IPS DF 6.9 (cell line): ENCODE measurements around the gene MINDY4B.

ENCODE experiments used
- DNase-seq: peaks from one replicate; pipeline ENCODE4 v3.0.0-alpha.2; 2013; ENCODE audit warnings: low read depth, low spot score
- H3K27ac ChIP-seq: one replicate; pipeline ENCODE4 v1.5.1; 2013; ENCODE audit warnings: low read length, control low read depth
- H3K27me3 ChIP-seq: 2 replicates; pipeline ENCODE4 v1.6.1; 2013; ENCODE audit warnings: mild to moderate bottlenecking, low read length; ENCODE audit not compliant: control insufficient read depth, insufficient read depth
- H3K36me3 ChIP-seq: 2 replicates; pipeline ENCODE4 v1.6.1; 2013; ENCODE audit warnings: low read length; ENCODE audit not compliant: control insufficient read depth, insufficient read depth
- H3K4me1 ChIP-seq: 2 replicates; pipeline ENCODE4 v1.6.1; 2013; ENCODE audit warnings: low read length; ENCODE audit not compliant: control insufficient read depth, insufficient read depth
- H3K4me3 ChIP-seq: 2 replicates; pipeline ENCODE4 v1.5.1; 2013; ENCODE audit warnings: mild to moderate bottlenecking, low read length
- H3K9me3 ChIP-seq: 2 replicates; pipeline ENCODE4 v1.6.1; 2013; ENCODE audit warnings: low read length, inconsistent platforms; ENCODE audit not compliant: control insufficient read depth, insufficient read depth
- WGBS: extraction: QIAGEN DNeasy Blood & Tissue Kit; methylation state at CpG from one replicate; pipeline ENCODE4 v1.1.7; 2013; ENCODE audit warnings: mixed read lengths, missing lambda C conversion rate; ENCODE audit not compliant: insufficient read length, insufficient coverage; 5-methylcytosine and 5-hydroxymethylcytosine counted together

MINDY4B gene

DNA sequence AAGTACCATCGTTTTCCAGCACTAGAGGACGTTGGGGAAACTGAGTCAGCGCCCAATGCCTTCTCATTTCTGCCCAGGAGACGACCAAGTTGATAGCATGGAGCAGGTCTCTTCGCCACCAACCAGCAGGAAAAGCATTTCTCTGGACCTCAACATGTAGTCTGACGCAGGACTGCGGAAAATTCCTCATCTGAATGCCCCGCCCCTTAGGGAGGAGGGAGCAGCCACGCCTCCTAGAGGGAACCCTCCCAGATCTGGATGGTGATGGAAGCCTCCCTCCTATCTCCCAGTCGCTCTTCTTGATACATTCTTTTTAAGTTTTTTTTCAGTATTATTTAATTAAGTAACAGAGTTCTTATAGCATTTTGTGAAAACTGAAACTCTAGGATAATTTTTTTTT is 17.4 kb upstream of the MINDY4B start:
- no peak overlapping the region for H3K4me3 ChIP-seq
- peaks cover 8% of the 10 kb centered on the region for H3K4me1 ChIP-seq
- H3K27ac ChIP-seq, result no peak overlapping the region
- WGBS, result no CpG with 5 or more reads among the region's 10 CpGs
- H3K27me3 ChIP-seq, result no peaks in the 10 kb centered on the region
- H3K36me3 ChIP-seq, result no peaks in the 10 kb centered on the region
- no peaks in the 10 kb centered on the region for H3K9me3 ChIP-seq
- peak; percentile 29 for DNase-seq

DNA sequence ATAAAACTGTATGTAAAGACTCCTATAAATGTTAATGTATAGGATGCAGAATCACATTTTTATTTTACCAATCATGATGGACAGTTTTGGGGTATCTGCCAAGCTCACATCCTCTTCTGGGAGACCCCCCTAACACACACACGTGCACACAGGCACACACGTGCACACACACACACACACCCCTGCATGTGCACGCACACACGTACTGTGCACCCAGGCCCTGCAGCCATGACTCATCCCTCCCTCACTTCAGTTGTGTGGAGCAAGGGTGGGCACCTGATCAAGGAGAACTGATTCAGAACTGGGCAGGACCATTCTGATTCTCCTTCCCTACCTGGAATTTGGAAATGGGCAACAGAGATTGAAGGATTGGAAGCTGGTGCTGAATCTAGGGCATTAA is 16.0 kb upstream of the MINDY4B start:
- Histone ChIP-seq H3K27ac (no peak overlapping the region), H3K9me3 (no peaks in the 10 kb centered on the region), H3K36me3 (no peaks in the 10 kb centered on the region), H3K4me1 (peaks cover 8% of the 10 kb centered on the region), H3K4me3 (no peak overlapping the region), H3K27me3 (no peaks in the 10 kb centered on the region)
- no peak for DNase-seq
- no CpG with 5 or more reads among the region's 4 CpGs for WGBS

DNA sequence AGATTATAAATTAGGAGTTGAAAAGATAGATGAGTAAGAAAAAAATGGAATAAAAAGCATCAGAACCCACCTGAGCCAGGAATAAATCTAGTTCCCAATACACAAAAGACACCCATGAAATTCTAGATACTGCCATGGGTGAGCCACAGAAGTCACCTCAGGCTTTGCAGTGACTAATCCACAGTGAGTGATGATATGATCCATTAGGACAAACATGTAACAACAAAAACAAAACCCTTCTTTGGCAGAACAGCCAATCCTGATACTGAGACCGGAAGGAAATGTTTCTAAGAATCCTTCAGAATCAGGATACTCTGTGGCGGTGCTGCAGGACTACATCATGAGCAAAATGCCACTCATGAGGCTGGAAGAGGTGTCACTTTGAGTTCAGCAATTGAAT is 15.0 kb upstream of the MINDY4B start:
- no CpG with 5 or more reads among the region's 2 CpGs for WGBS
- DNase-seq, result no peak
- Histone ChIP-seq H3K27me3 (no peaks in the 10 kb centered on the region), H3K36me3 (no peaks in the 10 kb centered on the region), H3K9me3 (no peaks in the 10 kb centered on the region), H3K27ac (no peak overlapping the region), H3K4me3 (no peak overlapping the region), H3K4me1 (peaks cover 2% of the 10 kb centered on the region)

DNA sequence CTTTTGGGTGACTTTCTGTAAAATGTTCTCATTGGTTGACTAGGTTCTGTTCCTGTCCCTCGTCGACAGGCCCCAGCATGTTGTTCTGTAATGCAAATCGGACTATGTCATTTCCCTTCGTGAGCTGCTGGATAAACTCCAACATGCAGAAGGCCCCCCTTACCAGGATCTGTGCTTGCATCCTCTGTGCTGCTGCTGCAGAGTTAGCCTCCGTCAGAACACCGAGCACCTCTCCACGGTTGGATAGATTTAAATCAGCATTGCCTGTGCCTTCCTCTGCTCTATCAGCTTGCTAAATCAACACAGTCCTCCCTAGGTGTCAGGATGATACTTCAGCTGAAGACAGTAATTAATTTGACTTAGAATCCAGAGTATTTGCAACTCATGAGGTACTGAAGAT is 12.7 kb upstream of the MINDY4B start:
- Histone ChIP-seq H3K27me3 (no peaks in the 10 kb centered on the region), H3K27ac (no peak overlapping the region), H3K9me3 (no peaks in the 10 kb centered on the region), H3K4me1 (peaks cover 2% of the 10 kb centered on the region; the same call in 1 of the 2 replicates), H3K36me3 (no peaks in the 10 kb centered on the region), H3K4me3 (no peak overlapping the region)
- WGBS, result no CpG with 5 or more reads among the region's 7 CpGs
- DNase-seq, result no peak

DNA sequence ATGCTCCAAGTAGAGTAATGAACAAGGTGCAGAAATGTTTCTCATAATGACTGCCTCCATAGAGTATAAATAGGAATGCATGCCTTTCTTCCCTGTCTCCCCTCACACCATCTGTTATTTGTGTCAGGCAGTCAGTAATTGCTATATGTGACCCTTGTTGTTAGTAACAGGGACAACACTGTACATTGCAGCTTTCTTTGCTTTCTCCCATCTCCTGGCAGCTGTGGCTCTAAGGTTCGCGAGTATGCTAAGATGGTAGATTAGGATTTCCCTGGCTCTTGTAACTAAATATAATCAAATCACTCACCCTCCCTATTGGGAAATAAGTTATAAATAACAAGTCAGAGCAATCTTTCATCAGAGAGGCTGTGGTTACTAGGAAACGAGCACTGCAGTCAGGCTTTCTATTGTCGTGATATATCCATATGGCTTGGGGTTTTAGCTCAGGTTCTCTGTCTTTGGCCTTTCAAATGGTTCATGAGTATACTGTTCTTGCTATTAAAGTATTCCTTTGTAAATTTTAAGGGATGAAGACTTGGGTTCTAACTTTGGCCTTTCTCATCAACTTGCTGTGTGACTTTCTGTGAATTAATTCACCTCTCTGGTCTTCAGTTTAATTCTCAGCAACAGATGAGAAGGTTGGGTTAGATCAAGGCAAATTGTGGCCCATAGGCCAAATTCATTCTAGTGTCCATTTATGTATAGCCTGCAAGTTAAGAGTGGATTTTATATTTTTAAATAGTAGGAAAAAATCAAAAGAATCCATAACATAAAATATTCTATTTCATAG is 8.1 kb upstream of the MINDY4B start:
- H3K4me3 ChIP-seq, result no peak overlapping the region
- H3K4me1 ChIP-seq, result peaks cover 1% of the 10 kb centered on the region; the same call in 1 of the 2 replicates
- no peak for DNase-seq
- no CpG with 5 or more reads among the region's 4 CpGs for WGBS
- H3K9me3 ChIP-seq, result no peaks in the 10 kb centered on the region
- H3K36me3 ChIP-seq, result no peaks in the 10 kb centered on the region
- no peak overlapping the region for H3K27ac ChIP-seq
- H3K27me3 ChIP-seq, result no peaks in the 10 kb centered on the region

DNA sequence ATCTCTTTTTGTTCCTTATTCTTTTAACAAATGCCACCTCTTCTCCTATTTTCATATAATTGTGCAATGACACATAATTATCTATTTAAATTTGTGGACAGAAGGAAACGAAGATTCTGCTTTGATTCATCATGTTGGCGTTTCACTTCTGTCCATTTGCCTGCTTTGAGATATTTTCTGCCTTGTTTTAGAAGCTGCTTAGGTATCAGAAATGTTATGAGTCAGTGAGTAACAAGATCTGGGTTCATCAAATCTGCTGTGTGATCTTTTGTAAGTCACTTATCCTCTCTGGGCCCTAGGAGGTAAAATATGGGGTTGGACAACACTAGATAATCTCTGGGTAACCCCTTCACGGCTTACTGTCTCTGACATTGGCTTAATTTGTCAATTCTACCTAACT is 7.3 kb upstream of the MINDY4B start:
- no peaks in the 10 kb centered on the region for H3K9me3 ChIP-seq
- H3K27ac ChIP-seq, result no peak overlapping the region
- H3K27me3 ChIP-seq, result no peaks in the 10 kb centered on the region
- no peak for DNase-seq
- no CpG with 5 or more reads among the region's 3 CpGs for WGBS
- no peak overlapping the region for H3K4me3 ChIP-seq
- no peaks in the 10 kb centered on the region for H3K4me1 ChIP-seq
- H3K36me3 ChIP-seq, result no peaks in the 10 kb centered on the region

DNA sequence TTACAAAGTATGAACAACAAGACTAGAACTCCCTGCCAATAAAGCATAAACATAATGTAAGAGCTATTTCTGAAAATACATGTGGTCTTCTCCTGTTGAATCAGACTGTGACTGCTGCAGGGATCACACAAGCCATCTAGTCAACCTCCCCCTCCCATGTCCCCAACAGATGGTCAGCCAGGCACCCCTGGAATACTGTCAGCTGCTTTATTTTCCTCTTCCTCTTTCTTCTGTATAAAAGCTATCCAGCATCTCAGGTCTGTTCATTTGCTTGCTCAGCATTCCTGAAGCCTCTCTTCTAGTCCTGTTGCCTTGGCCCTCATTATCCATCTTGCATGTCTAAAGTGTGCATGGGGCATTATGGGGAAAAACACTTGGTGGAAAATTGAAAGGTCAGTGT is 6.5 kb upstream of the MINDY4B start:
- DNase-seq, result no peak
- Histone ChIP-seq H3K27me3 (no peaks in the 10 kb centered on the region), H3K36me3 (no peaks in the 10 kb centered on the region), H3K27ac (no peak overlapping the region), H3K4me1 (no peaks in the 10 kb centered on the region), H3K9me3 (no peaks in the 10 kb centered on the region), H3K4me3 (no peak overlapping the region)

DNA sequence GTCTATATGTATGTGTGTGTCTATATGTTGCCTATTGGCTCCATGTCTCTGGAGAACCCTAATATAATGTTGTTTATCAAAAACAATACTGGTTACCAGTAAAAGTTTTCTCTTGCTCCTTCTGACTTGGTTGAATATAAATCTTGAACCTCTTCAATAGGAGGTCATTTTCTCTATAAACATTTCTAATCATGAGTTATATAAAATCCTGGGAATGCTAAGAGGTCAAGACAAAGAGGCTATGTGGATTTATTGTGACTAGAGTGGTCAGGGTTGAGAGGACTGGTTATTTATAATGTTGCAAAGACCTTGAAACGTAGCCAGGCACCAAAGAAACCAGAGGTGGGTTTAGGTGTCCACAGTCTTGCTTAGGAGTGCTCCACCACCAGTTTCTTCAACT is 1.2 kb upstream of the MINDY4B start:
- H3K9me3 ChIP-seq, result no peaks in the 10 kb centered on the region
- H3K4me3 ChIP-seq, result no peak overlapping the region
- H3K4me1 ChIP-seq, result no peaks in the 10 kb centered on the region
- no peaks in the 10 kb centered on the region for H3K27me3 ChIP-seq
- no peaks in the 10 kb centered on the region for H3K36me3 ChIP-seq
- no peak for DNase-seq
- no CpG with 5 or more reads among the region's 1 CpG for WGBS
- no peak overlapping the region for H3K27ac ChIP-seq

DNA sequence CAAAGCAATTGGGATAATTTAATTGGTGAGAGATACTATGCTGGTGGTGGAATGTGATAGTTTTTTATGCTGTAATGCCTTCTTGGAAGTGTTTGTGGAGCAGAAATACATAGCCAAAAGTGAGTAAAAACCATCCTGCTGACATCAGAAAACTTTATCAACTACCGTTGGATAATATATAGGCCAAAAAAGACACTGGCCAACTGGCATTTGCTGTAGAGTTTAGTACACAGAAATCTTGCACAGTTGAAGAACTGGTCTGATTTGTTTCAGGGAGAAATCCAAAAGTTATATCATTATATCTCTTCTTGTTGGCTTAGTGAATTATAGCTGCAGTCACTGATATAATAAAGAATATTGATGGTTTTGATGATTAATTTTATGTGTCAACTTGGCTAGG is 507 bp upstream of the MINDY4B start:
- H3K27ac ChIP-seq, result no peak overlapping the region
- no peaks in the 10 kb centered on the region for H3K27me3 ChIP-seq
- WGBS, result no CpG with 5 or more reads among the region's 1 CpG

DNA sequence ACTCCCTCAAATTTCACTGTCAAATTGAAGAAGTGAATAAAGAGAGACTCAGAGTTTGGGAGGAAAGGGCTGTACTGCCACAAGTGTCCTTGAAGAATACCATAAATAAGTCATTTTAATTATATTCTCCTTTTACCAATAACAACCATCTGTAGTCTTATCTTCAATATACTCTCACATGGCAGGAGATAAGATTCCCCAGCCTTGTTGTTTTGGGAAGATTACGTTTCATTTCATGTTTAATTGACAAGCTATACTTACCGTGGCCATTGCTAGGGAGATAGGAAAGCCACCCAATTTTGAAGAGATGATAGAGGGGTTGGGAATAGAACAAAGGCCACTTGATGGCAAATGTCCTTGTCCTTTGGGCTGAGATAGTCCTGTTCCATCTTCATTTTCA is 2.3 kb downstream of the MINDY4B start:
- no peak for DNase-seq
- WGBS, result no CpG with 5 or more reads among the region's 2 CpGs

More for the DNA sequence above, 507 bp upstream of the MINDY4B start:
- H3K4me3 ChIP-seq, result no peak overlapping the region
- H3K9me3 ChIP-seq, result no peaks in the 10 kb centered on the region
- no peaks in the 10 kb centered on the region for H3K36me3 ChIP-seq
- H3K4me1 ChIP-seq, result no peaks in the 10 kb centered on the region
- no peak for DNase-seq

DNA sequence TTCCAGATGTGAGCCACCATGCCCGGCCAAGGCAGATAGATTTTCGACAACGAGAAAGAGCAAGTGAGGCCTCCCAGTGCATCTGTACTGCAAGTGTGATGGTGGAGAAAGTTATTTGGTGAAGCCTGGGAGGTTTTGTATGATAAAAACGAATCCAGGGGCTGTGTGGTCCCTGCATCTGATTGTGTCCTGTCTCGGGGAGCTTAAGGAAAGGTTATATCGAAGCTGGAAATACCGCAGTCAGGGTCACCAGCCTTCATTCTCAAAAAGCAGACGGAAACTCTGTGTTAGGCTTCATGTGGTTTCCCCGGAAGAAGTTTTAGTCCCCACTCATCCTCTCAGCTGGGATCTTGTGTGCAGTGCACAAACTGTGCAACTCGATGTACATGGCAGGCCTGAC is 3.4 kb downstream of the MINDY4B start:
- no peak for DNase-seq
- no CpG with 5 or more reads among the region's 10 CpGs for WGBS

More for the DNA sequence above, 2.3 kb downstream of the MINDY4B start:
- H3K4me3 ChIP-seq, result no peak overlapping the region
- no peaks in the 10 kb centered on the region for H3K4me1 ChIP-seq
- H3K27me3 ChIP-seq, result no peaks in the 10 kb centered on the region
- H3K36me3 ChIP-seq, result no peaks in the 10 kb centered on the region
- no peaks in the 10 kb centered on the region for H3K9me3 ChIP-seq
- no peak overlapping the region for H3K27ac ChIP-seq

More for the DNA sequence above, 3.4 kb downstream of the MINDY4B start:
- H3K27ac ChIP-seq, result no peak overlapping the region
- H3K36me3 ChIP-seq, result no peaks in the 10 kb centered on the region
- no peaks in the 10 kb centered on the region for H3K9me3 ChIP-seq
- H3K27me3 ChIP-seq, result no peaks in the 10 kb centered on the region
- H3K4me3 ChIP-seq, result no peak overlapping the region
- H3K4me1 ChIP-seq, result no peaks in the 10 kb centered on the region
